SK-MEL-5 (cell line): ENCODE results near the gene FCRLB. TPM values are rescaled to one million over a fixed set of nuclear protein-coding genes. Genes with fewer than 3 reads are reported as not detected.
"Not testable (repeated sequence)": the region's sequence is repeated elsewhere in the genome, so short reads cannot be mapped to it uniquely, and the experiment has no call there.

Experiments
- DNase-seq: peaks from one replicate; pipeline ENCODE4 v3.0.0-alpha.2; 2016; ENCODE audit warnings: low read depth, low spot score
- in situ Hi-C: cut with HindIII; loops from 2 replicates; pipeline ENCODE4 v1.10.0; 2016; ENCODE audit warnings: low sequenced_read_pairs, high pct_unique_total_duplicates, low pct_unique_long_range_greater_than_20kb
- polyA plus RNA-seq, 2 experiments: library from polyadenylated mRNA; depleted of rRNA; stranded (reverse); fragments of >200 nt; gene quantifications; 2 replicates each; pipeline ENCODE4 v1.2.3, GENCODE V29; 2015
- total RNA-seq: library from RNA; depleted of rRNA; stranded (reverse); fragments of >200 nt; shearing (Covaris generic); gene quantifications from 2 replicates; pipeline ENCODE4 v1.2.3, GENCODE V29; 2014; rRNA removed

FCRLB gene
- total RNA-seq: 6.0 and 7.3 TPM in 2 replicates
- polyA plus RNA-seq (2015; cell fraction: cytosol; rRNA removed): 9.4 and 9.8 TPM in 2 replicates
- polyA plus RNA-seq (2015; cell fraction: nucleus; rRNA removed): 4.1 and 5.3 TPM in 2 replicates

GRCh38 chr1:161720956-161721737 is at the start of gene FCRLB:
FCRLB (plus strand) TSS chr1:161721544; CDS start chr1:161722673, 1,129 bp downstream.
- in situ Hi-C loops: no loop called here
- no peak for DNase-seq

- DNase-seq, in situ Hi-C loops: not testable (repeated sequence)
Measured at GRCh38 chr1:161673437-161673836, 47.9 kb upstream of the FCRLB start.

- DNase-seq, in situ Hi-C loops: not testable (repeated sequence)
Measured at GRCh38 chr1:161674447-161674846, 46.9 kb upstream of the FCRLB start.

GRCh38 chr1:161674908-161675307 is 46.4 kb upstream of the FCRLB start:
- in situ Hi-C loops: not testable (repeated sequence)

GRCh38 chr1:161676441-161676840 is 44.9 kb upstream of the FCRLB start:
- in situ Hi-C loops: no loop called here
- peak; percentile 97 for DNase-seq

More at GRCh38 chr1:161674908-161675307, 46.4 kb upstream of the FCRLB start:
- not testable (repeated sequence) for DNase-seq

- in situ Hi-C loops: no loop called here
- DNase-seq: peak; percentile 70
Measured at GRCh38 chr1:161676958-161677689, 44.2 kb upstream of the FCRLB start.

GRCh38 chr1:161678500-161678899 is 42.8 kb upstream of the FCRLB start:
- in situ Hi-C loops: no loop called here
- DNase-seq: no peak

GRCh38 chr1:161681879-161682278 is 39.5 kb upstream of the FCRLB start:
- no peak for DNase-seq
- in situ Hi-C loops: no loop called here

GRCh38 chr1:161688946-161689345 is 32.4 kb upstream of the FCRLB start:
- in situ Hi-C loops: no loop called here
- no peak for DNase-seq

- in situ Hi-C loops: no loop called here
- DNase-seq: no peak
Measured at GRCh38 chr1:161691846-161692245, 29.5 kb upstream of the FCRLB start.

- in situ Hi-C loops, DNase-seq: not testable (repeated sequence)
Measured at GRCh38 chr1:161693020-161693712, 28.2 kb upstream of the FCRLB start.

- DNase-seq, in situ Hi-C loops: not testable (repeated sequence)
Measured at GRCh38 chr1:161698302-161698701, 23.0 kb upstream of the FCRLB start.

GRCh38 chr1:161702250-161702649 is 19.1 kb upstream of the FCRLB start:
- DNase-seq: no peak
- in situ Hi-C loops: no loop called here

GRCh38 chr1:161705537-161705936 is 15.8 kb upstream of the FCRLB start:
- DNase-seq: no peak
- in situ Hi-C loops: no loop called here

- in situ Hi-C loops: no loop called here
- no peak for DNase-seq
Measured at GRCh38 chr1:161706113-161706481, 15.2 kb upstream of the FCRLB start.

- DNase-seq: peak; percentile 99
- in situ Hi-C loops: no loop called here
Measured at GRCh38 chr1:161706482-161707347, 14.6 kb upstream of the FCRLB start, which contains the start of gene FCRLA. FCRLA (plus strand) TSS chr1:161707229; CDS start chr1:161707265, 36 bp downstream.

- in situ Hi-C loops: no loop called here
Measured at GRCh38 chr1:161707503-161707902, 13.8 kb upstream of the FCRLB start.

More at GRCh38 chr1:161707503-161707902, 13.8 kb upstream of the FCRLB start:
- DNase-seq: peak; percentile 26
